Measurements from ENCODE around the gene MAL. TPM values are rescaled to one million over a fixed set of nuclear protein-coding genes. Genes with fewer than 3 reads are reported as not detected.

MAL gene
- total RNA-seq, 1 donor from 2014 or later: not detected

DNA sequence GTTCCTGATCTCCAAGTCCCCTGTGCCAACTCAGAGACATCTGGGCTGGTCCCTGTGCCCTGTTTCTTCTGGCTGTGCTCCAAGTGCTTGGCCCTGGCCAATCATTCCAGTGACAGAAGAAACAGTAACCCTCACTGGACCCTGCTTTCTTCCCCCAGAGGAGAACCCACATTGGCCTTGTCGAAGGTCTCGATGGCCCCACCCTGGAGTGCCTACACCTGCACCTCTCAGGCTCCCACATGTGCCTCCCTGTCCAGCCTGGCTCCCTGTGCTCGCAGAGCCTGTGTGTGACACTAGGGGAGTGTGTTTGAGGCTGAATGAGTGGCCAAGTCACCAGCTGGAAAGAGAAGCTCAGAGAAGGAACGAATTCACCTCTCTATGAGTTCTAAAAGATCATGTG, 5.9 kb upstream of the MAL start:
- DNase-seq (ENCODE audit: low spot score): no peak
- Mint-ChIP-seq H3K27me3 (ENCODE audit: low read depth) (peaks cover 37% of the 10 kb centered on the region), H3K27ac (ENCODE audit: unreplicated experiment) (no peak overlapping the region), H3K36me3 (ENCODE audit: low read depth) (no peaks in the 10 kb centered on the region), H3K9me3 (ENCODE audit: low read depth) (no peaks in the 10 kb centered on the region), H3K4me3 (ENCODE audit: unreplicated experiment) (no peak overlapping the region), H3K4me1 (ENCODE audit: low read depth) (no peaks in the 10 kb centered on the region)
- no peak for TF ChIP-seq CTCF (IDR thresholded peaks at IDR 0.05)

DNA sequence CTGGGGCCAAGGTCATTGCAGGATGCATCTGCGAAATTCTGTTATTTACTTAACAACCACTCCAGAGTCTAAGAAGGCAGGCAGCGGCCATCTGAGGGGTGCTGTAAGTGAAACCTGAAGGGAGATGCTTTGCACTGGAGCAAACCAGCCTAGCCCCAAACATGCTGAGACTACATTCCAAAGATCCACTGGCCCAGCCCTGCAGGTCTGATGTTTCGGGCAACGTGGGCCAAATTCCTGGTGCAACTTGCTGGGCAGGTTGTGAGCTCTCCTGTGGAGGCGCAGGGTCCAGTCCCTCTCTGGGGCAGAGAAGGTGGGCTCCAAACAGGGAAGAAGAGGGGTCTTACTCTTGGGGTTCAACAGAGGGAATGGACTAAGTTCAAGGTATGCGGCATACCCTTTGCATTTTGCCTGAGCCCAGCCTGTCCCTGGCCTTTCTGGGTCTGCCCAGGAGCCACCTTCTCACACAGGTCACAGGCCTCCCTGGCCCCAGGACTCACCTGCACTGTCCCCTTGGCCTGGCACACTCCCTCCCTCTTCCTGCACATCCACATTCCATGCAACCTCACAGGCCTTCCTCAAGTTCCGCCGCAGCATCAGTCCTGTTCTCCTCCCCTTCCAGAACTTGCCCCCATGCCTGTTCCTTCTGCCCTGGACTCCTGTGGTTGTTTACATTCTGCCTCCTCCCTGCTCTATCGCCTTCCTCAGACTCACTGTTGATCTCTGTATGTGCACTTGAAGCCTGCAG, 5.1 kb upstream of the MAL start:
- Mint-ChIP-seq H3K27ac (ENCODE audit: unreplicated experiment) (no peak overlapping the region), H3K36me3 (ENCODE audit: low read depth) (no peaks in the 10 kb centered on the region), H3K4me1 (ENCODE audit: low read depth) (no peaks in the 10 kb centered on the region), H3K9me3 (ENCODE audit: low read depth) (no peaks in the 10 kb centered on the region), H3K27me3 (ENCODE audit: low read depth) (peaks cover 34% of the 10 kb centered on the region), H3K4me3 (ENCODE audit: unreplicated experiment) (no peak overlapping the region)
- TF ChIP-seq CTCF (IDR thresholded peaks at IDR 0.05): no peak
- no peak for DNase-seq (ENCODE audit: low spot score)

DNA sequence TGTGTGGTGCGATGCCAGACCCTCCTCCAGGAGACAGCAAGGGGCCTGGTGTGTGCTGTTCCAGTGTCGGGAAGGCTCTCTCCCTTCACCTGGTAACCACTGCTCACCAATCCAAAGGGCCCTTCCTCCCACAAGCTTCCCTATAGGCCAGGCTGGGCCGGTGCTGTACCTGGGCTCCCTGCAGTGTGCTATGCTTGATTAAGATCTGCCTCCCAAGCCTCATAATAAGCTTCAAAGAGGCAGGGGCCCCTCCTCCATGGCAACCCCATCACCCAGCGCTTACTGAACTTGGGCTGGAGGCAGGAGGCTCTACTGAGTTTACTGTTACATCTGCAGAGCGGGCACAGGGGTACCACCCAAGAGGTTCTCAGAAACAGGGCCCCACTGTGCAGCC, 4.5 kb upstream of the MAL start:
- no peak overlapping the region for H3K27ac Mint-ChIP-seq (ENCODE audit: unreplicated experiment)
- H3K27me3 Mint-ChIP-seq (ENCODE audit: low read depth): peaks cover 37% of the 10 kb centered on the region
- no peaks in the 10 kb centered on the region for H3K9me3 Mint-ChIP-seq (ENCODE audit: low read depth)
- no peak for DNase-seq (ENCODE audit: low spot score)
- peaks cover 4% of the 10 kb centered on the region for H3K4me1 Mint-ChIP-seq (ENCODE audit: low read depth)
- TF ChIP-seq CTCF (IDR thresholded peaks at IDR 0.05): no peak
- no peaks in the 10 kb centered on the region for H3K36me3 Mint-ChIP-seq (ENCODE audit: low read depth)
- H3K4me3 Mint-ChIP-seq (ENCODE audit: unreplicated experiment): no peak overlapping the region

DNA sequence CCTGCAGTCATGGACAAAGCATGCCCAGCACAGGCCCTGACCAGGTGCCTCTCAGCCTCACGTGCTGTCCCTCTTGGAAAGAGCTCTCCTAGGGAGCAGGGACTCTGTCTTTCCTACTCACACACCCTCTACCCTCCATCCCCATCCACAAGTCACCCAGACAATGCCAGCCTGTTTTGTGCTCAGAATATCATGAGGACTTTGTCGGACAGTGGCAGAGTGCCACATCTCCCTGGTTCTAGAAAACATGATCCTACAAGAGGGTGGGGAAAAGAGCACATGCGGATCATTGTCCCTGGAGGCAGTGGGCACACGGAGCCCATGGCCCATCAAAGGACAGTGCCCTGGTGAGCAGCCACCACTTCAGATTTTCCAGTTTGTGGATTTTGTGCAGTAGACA, 3.7 kb upstream of the MAL start:
- Mint-ChIP-seq H3K4me3 (ENCODE audit: unreplicated experiment) (no peak overlapping the region), H3K36me3 (ENCODE audit: low read depth) (no peaks in the 10 kb centered on the region), H3K27ac (ENCODE audit: unreplicated experiment) (no peak overlapping the region), H3K27me3 (ENCODE audit: low read depth) (peaks cover 45% of the 10 kb centered on the region), H3K4me1 (ENCODE audit: low read depth) (peaks cover 11% of the 10 kb centered on the region), H3K9me3 (ENCODE audit: low read depth) (no peaks in the 10 kb centered on the region)
- no peak for DNase-seq (ENCODE audit: low spot score)
- TF ChIP-seq CTCF (IDR thresholded peaks at IDR 0.05): no peak

- peak; percentile 77 for DNase-seq (ENCODE audit: low spot score)
- peaks cover 11% of the 10 kb centered on the region for H3K4me1 Mint-ChIP-seq (ENCODE audit: low read depth)
- no peaks in the 10 kb centered on the region for H3K36me3 Mint-ChIP-seq (ENCODE audit: low read depth)
- peak; percentile 90 for TF ChIP-seq CTCF (IDR thresholded peaks at IDR 0.05)
- H3K27me3 Mint-ChIP-seq (ENCODE audit: low read depth): peaks cover 46% of the 10 kb centered on the region
- H3K4me3 Mint-ChIP-seq (ENCODE audit: unreplicated experiment): no peak overlapping the region
- no peaks in the 10 kb centered on the region for H3K9me3 Mint-ChIP-seq (ENCODE audit: low read depth)
- no peak overlapping the region for H3K27ac Mint-ChIP-seq (ENCODE audit: unreplicated experiment)
These were observed 2.9 kb upstream of the MAL start for GRCh38 chr2:95022309-95023221.

Measured in chondrocyte (in vitro differentiated cells).